ENCODE results near the gene VPS8. TPM values are rescaled to one million over a fixed set of nuclear protein-coding genes. Genes with fewer than 3 reads are reported as not detected.

VPS8 gene
- total RNA-seq, 1 donor from 2014 or later: 75.9 TPM

GRCh38 chr3:184814214-184814613 lies 2.2 kb downstream of the VPS8 start:
- DNase-seq: no peak

- peak; percentile 17 for DNase-seq
These were observed 3.3 kb downstream of the VPS8 start for GRCh38 chr3:184815046-184815930.

GRCh38 chr3:184816614-184817013 lies 4.6 kb downstream of the VPS8 start:
- DNase-seq: peak; percentile 10

- no peak for DNase-seq
These were observed 8.6 kb downstream of the VPS8 start for GRCh38 chr3:184820525-184820924.

GRCh38 chr3:184821034-184821433 lies 9.1 kb downstream of the VPS8 start:
- DNase-seq: no peak

- no peak for DNase-seq
These were observed 10.1 kb downstream of the VPS8 start for GRCh38 chr3:184822081-184822480.

- DNase-seq: no peak
These were observed 10.7 kb downstream of the VPS8 start for GRCh38 chr3:184822654-184823053.

GRCh38 chr3:184823990-184824389 lies 12.0 kb downstream of the VPS8 start:
- no peak for DNase-seq

GRCh38 chr3:184825121-184825820 lies 13.3 kb downstream of the VPS8 start:
- DNase-seq: no peak

GRCh38 chr3:184827572-184827971 lies 15.6 kb downstream of the VPS8 start:
- DNase-seq: no peak

- DNase-seq: no peak
These were observed 20.1 kb downstream of the VPS8 start for GRCh38 chr3:184832044-184832443.

- no peak for DNase-seq
These were observed 20.9 kb downstream of the VPS8 start for GRCh38 chr3:184832903-184833302.

- no peak for DNase-seq
These were observed 24.3 kb downstream of the VPS8 start for GRCh38 chr3:184836090-184836822.

- no peak for DNase-seq
These were observed 30.5 kb downstream of the VPS8 start for GRCh38 chr3:184842433-184842832.

- DNase-seq: no peak
These were observed 33.9 kb downstream of the VPS8 start for GRCh38 chr3:184845819-184846218.

GRCh38 chr3:184846496-184846895 lies 34.5 kb downstream of the VPS8 start:
- no peak for DNase-seq

- no peak for DNase-seq
These were observed 37.0 kb downstream of the VPS8 start for GRCh38 chr3:184848934-184849333.

- DNase-seq: no peak
These were observed 38.2 kb downstream of the VPS8 start for GRCh38 chr3:184850201-184850600.

GRCh38 chr3:184857099-184857498 lies 45.1 kb downstream of the VPS8 start:
- no peak for DNase-seq

- no peak for DNase-seq
These were observed 52.0 kb downstream of the VPS8 start for GRCh38 chr3:184864000-184864399.

GRCh38 chr3:184868477-184868876 lies 56.5 kb downstream of the VPS8 start:
- peak; percentile 54 for DNase-seq

GRCh38 chr3:184872200-184872599 lies 60.2 kb downstream of the VPS8 start:
- DNase-seq: no peak

GRCh38 chr3:184873141-184873540 lies 61.2 kb downstream of the VPS8 start:
- DNase-seq: no peak
